ENCODE measurements around the gene BCAS3.
"Not testable (repeated sequence)": the region's sequence is repeated elsewhere in the genome, so short reads cannot be mapped to it uniquely, and the experiment has no call there.

The BCAS3 gene

DNA sequence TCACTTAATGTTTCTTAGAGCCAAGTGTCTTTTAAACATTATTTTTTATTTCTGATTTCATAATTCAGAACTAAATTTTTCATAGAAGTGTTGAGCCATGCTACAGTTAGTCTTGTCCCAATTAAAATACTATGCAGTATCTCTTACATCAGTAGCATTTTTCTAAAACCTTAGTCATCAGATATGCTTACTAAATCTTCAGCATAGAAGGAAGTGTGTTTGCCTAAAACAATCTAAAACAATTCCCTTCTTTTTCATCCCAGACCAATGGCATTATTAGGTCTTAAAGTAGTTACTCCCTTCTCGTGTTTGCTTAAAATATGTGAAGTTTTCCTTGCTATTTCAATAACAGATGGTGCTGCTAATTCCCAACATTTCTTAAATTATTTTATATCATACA lies 13.6 kb upstream of the BCAS3 start:
- no peak overlapping the region for H3K9ac ChIP-seq (ENCODE audit: low read length)
- no peaks in the 10 kb centered on the region for H3K79me2 ChIP-seq (ENCODE audit: insufficient read depth, low read length)
- H3K9me2 ChIP-seq (ENCODE audit: low read depth, low read length): no peaks in the 10 kb centered on the region
- no peak overlapping the region for H3K4me3 ChIP-seq (ENCODE audit: low read depth, low read length, poor library complexity, severe bottlenecking)
- no peak overlapping the region for H3K27ac ChIP-seq (ENCODE audit: low read depth, low read length, poor library complexity, severe bottlenecking)
- H3K4me2 ChIP-seq (ENCODE audit: low read length): no peak overlapping the region
- no peaks in the 10 kb centered on the region for H3K4me1 ChIP-seq (ENCODE audit: insufficient read depth, low read length, severe bottlenecking)
- no peaks in the 10 kb centered on the region for H3K27me3 ChIP-seq (ENCODE audit: insufficient read depth, low read length)
- H2AFZ ChIP-seq (ENCODE audit: low read length): no peak overlapping the region
- H4K20me1 ChIP-seq (ENCODE audit: insufficient read depth, low read length): no peaks in the 10 kb centered on the region
- H3K36me3 ChIP-seq (ENCODE audit: insufficient read depth, low read length): peaks cover 44% of the 10 kb centered on the region
- TF ChIP-seq EZH2 (IDR thresholded peaks at IDR 0.05; ENCODE audit: borderline replicate concordance, low read length): no peak
- no peaks in the 10 kb centered on the region for H3K9me3 ChIP-seq (ENCODE audit: low read length)
- H3F3A ChIP-seq (ENCODE audit: insufficient read depth, low read length): no peaks in the 10 kb centered on the region

DNA sequence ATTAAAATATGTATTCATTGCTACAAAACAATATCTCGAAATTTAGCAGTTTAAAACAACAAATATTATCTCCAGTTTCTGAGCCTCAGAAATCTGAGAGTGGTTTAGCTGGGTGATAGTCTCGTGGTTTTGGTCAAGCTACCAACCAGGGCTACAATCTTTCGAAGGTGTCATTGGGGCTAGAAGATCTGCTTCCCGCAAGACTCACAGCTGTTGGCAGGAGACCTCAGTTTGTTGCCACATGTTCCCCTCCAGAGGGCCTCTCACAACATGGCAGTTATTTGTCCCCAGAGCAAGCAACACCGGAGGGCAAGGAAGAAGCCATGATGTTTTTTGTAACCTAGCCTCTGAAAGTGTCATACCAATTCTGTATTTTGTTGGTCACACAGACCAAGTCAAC lies 12.0 kb upstream of the BCAS3 start:
- Histone ChIP-seq H3F3A (ENCODE audit: insufficient read depth, low read length) (no peaks in the 10 kb centered on the region), H3K27ac (ENCODE audit: low read depth, low read length, poor library complexity, severe bottlenecking) (no peak overlapping the region), H3K4me1 (ENCODE audit: insufficient read depth, low read length, severe bottlenecking) (no peaks in the 10 kb centered on the region), H3K9ac (ENCODE audit: low read length) (no peak overlapping the region), H3K4me2 (ENCODE audit: low read length) (no peak overlapping the region), H3K9me2 (ENCODE audit: low read depth, low read length) (no peaks in the 10 kb centered on the region), H3K36me3 (ENCODE audit: insufficient read depth, low read length) (peaks cover 33% of the 10 kb centered on the region), H3K27me3 (ENCODE audit: insufficient read depth, low read length) (no peaks in the 10 kb centered on the region), H3K9me3 (ENCODE audit: low read length) (no peaks in the 10 kb centered on the region), H3K4me3 (ENCODE audit: low read depth, low read length, poor library complexity, severe bottlenecking) (no peak overlapping the region), H4K20me1 (ENCODE audit: insufficient read depth, low read length) (no peaks in the 10 kb centered on the region), H2AFZ (ENCODE audit: low read length) (no peak overlapping the region), H3K79me2 (ENCODE audit: insufficient read depth, low read length) (no peaks in the 10 kb centered on the region)
- TF ChIP-seq CTCF (IDR thresholded peaks at IDR 0.05; ENCODE audit: low read length) (no peak), EZH2 (IDR thresholded peaks at IDR 0.05; ENCODE audit: borderline replicate concordance, low read length) (no peak)

- H3K9me3 ChIP-seq (ENCODE audit: low read length); H3K4me1 ChIP-seq (ENCODE audit: insufficient read depth, low read length, severe bottlenecking); H3K9me2 ChIP-seq (ENCODE audit: low read depth, low read length); H2AFZ ChIP-seq (ENCODE audit: low read length); H3K4me3 ChIP-seq (ENCODE audit: low read depth, low read length, poor library complexity, severe bottlenecking); H3K9ac ChIP-seq (ENCODE audit: low read length); H3K4me2 ChIP-seq (ENCODE audit: low read length); H4K20me1 ChIP-seq (ENCODE audit: insufficient read depth, low read length); H3K27ac ChIP-seq (ENCODE audit: low read depth, low read length, poor library complexity, severe bottlenecking); H3F3A ChIP-seq (ENCODE audit: insufficient read depth, low read length); H3K79me2 ChIP-seq (ENCODE audit: insufficient read depth, low read length); H3K27me3 ChIP-seq (ENCODE audit: insufficient read depth, low read length): not testable (repeated sequence)
- H3K36me3 ChIP-seq (ENCODE audit: insufficient read depth, low read length): peaks cover 16% of the 10 kb centered on the region
These were observed 8.9 kb upstream of the BCAS3 start for GRCh38 chr17:60668741-60669140.

DNA sequence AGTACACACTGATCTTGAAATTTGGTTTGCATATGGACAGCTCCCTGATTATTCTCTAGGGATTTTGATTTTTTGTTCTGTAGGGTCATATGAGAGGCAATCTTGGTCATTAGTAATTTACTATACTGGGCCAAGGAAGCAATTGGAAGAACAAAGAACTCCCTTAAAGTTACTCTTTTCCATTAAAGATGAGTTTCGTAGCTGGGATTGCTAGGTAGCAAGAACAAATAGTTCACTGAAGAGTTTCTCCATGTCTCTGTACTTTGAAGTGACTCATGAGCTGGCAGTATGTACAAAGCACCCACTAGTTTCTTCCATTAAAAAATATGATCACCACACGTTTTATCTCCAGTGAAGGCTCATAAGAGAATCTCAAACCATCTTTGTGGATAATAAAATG lies 6.2 kb upstream of the BCAS3 start:
- H3K4me2 ChIP-seq (ENCODE audit: low read length): no peak overlapping the region

DNA sequence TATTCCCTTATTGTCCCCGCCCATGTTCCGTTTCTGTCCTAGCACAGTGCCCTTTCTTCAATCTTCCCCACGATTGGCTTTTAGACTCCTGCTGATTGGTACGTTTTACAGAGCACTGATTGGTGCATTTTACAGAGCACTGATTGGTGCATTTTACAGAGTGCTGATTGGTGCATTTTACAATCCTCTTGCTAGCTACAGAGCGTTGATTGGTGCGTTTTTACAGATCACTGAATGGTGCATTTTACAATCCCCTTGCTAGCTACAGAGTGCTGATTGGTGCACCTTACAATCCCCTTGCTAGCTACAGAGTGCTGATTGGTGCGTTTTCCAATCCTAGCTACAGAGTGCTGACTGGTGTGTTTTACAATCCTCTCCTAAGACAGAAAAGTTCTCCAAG lies 3.0 kb upstream of the BCAS3 start:
- H3F3A ChIP-seq (ENCODE audit: insufficient read depth, low read length); H3K36me3 ChIP-seq (ENCODE audit: insufficient read depth, low read length); H3K9me3 ChIP-seq (ENCODE audit: low read length); H3K27ac ChIP-seq (ENCODE audit: low read depth, low read length, poor library complexity, severe bottlenecking); H2AFZ ChIP-seq (ENCODE audit: low read length); H4K20me1 ChIP-seq (ENCODE audit: insufficient read depth, low read length); H3K4me2 ChIP-seq (ENCODE audit: low read length); H3K4me3 ChIP-seq (ENCODE audit: low read depth, low read length, poor library complexity, severe bottlenecking); H3K27me3 ChIP-seq (ENCODE audit: insufficient read depth, low read length); H3K9ac ChIP-seq (ENCODE audit: low read length); H3K79me2 ChIP-seq (ENCODE audit: insufficient read depth, low read length); H3K9me2 ChIP-seq (ENCODE audit: low read depth, low read length): not testable (repeated sequence)
- peaks cover 16% of the 10 kb centered on the region for H3K4me1 ChIP-seq (ENCODE audit: insufficient read depth, low read length, severe bottlenecking)

More for the DNA sequence above, 6.2 kb upstream of the BCAS3 start:
- no peaks in the 10 kb centered on the region for H3K79me2 ChIP-seq (ENCODE audit: insufficient read depth, low read length)
- H4K20me1 ChIP-seq (ENCODE audit: insufficient read depth, low read length): no peaks in the 10 kb centered on the region
- H3K9me3 ChIP-seq (ENCODE audit: low read length): no peaks in the 10 kb centered on the region
- no peaks in the 10 kb centered on the region for H3F3A ChIP-seq (ENCODE audit: insufficient read depth, low read length)
- H3K27ac ChIP-seq (ENCODE audit: low read depth, low read length, poor library complexity, severe bottlenecking): no peak overlapping the region
- TF ChIP-seq CTCF (IDR thresholded peaks at IDR 0.05; ENCODE audit: low read length) (no peak), EZH2 (IDR thresholded peaks at IDR 0.05; ENCODE audit: borderline replicate concordance, low read length) (no peak)
- H3K36me3 ChIP-seq (ENCODE audit: insufficient read depth, low read length): no peaks in the 10 kb centered on the region
- H2AFZ ChIP-seq (ENCODE audit: low read length): no peak overlapping the region
- H3K4me3 ChIP-seq (ENCODE audit: low read depth, low read length, poor library complexity, severe bottlenecking): no peak overlapping the region
- H3K9ac ChIP-seq (ENCODE audit: low read length): no peak overlapping the region
- H3K4me1 ChIP-seq (ENCODE audit: insufficient read depth, low read length, severe bottlenecking): no peaks in the 10 kb centered on the region
- H3K9me2 ChIP-seq (ENCODE audit: low read depth, low read length): no peaks in the 10 kb centered on the region
- H3K27me3 ChIP-seq (ENCODE audit: insufficient read depth, low read length): no peaks in the 10 kb centered on the region

Data from OCI-LY1 (cell line).